Stimulated activated CD8-positive, alpha-beta memory T cell treated with anti-CD3 and anti-CD28 coated beads, Interleukin-12 subunit alpha, Interleukin-12 subunit beta, amount 100 ng/mL, for 24 hours (primary cell): ENCODE data around the gene ENGASE.

Experiments used
- DNase-seq: peaks from one replicate; pipeline ENCODE4 v3.0.0-alpha.2; 2020; ENCODE audit errors: extremely low read depth

The ENGASE gene

GRCh38 chr17:79080761-79081290 is 6.2 kb downstream of the ENGASE start:
- DNase-seq, result no peak

- no peak for DNase-seq
Measured at GRCh38 chr17:79081571-79082276, 7.1 kb downstream of the ENGASE start.

DNA sequence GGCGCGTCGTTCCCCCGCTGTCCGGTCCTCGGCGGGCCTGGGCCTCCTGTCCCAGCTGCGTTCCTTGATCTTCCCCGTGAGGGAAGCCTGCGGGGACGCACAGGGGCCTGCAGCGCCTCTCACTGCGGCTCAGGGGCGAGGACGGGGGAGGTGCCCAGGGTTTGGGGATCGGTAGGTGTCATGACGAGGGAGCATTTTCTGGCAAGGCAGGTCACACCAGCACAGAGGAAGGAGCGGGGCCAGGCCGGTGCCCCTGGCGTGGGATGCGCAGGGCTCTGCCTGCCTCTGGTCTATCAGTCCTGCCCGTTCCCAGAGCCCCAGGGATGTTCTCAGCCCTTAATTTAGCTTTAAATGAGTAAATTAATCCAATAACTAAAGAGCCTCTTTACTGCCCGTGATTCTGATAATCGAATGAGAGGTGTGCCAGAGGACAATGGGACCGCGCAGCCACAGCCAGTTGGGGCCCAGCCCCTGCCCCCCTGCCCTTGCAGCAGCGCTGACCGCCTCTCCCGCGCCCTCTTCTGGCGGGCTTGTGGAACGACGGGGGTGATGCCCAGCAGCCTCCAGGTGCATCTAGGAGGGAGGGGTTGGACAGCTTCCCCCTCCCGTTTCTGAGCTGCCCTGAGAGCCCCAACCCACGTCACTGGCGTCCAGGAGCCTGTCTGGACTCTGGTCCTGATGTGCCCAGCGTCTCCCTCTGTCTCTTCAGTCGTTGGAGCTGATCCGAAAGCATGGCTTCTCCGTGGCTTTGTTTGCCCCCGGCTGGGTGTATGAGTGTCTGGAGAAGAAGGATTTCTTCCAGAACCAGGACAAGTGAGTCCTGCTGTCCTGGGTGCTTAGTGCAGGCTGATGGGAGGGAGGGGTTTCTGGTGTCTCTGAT is 7.9 kb downstream of the ENGASE start:
- DNase-seq, result no peak

GRCh38 chr17:79083191-79083971 is 8.8 kb downstream of the ENGASE start:
- DNase-seq, result no peak

GRCh38 chr17:79084291-79085153 is 9.9 kb downstream of the ENGASE start:
- no peak for DNase-seq

- no peak for DNase-seq
Measured at GRCh38 chr17:79085154-79085920, 10.7 kb downstream of the ENGASE start.

DNA sequence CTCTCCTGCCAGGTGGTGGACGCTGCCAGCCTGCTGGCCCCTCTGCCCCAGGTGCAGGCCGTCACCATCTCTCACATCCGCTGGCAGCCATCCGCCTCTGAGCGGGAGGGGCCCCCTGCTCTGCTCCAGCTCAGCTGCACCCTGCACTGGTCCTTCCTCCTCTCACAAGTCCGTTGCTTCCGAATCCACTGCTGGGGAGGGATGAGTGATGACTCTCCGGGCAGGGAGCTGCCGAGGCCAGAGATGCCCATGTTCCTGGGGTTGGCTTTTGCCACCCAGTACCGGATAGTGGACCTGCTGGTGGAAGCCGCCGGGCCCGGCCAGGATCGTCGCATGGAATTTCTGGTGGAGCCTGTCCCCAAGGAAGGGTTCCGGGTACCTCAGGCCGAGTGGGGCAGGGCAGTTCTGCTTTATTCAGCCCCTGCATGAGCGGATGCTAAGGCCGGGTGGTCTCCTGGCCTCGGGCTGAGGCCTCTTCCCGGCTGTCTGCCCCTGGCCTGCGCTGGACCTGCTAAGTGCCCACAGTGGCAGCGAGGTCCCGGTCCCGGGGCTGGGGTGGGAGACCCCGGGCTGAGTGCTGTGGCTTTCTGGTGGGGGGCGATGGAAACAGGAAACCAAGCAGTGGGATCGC is 11.4 kb downstream of the ENGASE start:
- DNase-seq, result no peak

DNA sequence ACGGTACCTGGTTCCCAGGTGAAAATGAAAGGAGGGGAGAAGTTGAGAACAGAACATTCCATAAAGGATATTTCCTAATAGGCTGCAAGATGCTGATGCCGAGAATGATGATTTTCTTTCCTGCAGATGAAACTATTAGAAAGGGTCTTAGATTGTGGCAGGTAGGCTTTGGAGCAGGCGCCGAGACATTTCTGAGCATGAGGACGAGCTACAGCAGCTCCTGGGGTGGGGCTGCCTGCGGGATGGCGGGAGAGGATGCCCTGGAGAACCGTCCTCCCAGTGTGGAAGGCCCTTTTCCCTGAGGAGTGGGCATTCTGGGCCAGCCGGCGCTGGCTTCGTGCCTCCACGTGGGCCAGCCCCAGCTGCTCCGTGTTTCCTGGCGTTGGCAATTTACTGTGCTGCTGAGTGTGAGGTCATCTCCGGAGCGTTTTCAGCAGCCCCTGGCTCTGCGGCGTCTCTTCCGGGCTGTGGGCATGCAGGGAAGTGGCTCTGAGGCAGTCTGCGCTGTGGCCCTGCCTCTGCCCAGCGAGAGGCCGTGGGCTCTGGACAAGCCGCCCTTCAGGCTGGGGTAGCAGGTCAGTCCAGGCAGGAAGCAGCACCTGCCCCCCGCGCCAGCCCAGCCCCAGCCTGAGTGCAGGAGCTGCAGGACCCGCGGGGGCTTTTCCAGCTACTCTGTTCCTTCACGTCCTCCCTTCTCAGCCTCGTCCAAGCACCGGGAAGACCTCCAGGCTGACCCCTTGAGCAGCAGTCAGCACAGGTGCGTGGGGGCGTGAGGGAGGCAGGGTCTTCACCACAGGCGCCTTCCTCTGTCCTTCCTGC is 12.2 kb downstream of the ENGASE start:
- no peak for DNase-seq

DNA sequence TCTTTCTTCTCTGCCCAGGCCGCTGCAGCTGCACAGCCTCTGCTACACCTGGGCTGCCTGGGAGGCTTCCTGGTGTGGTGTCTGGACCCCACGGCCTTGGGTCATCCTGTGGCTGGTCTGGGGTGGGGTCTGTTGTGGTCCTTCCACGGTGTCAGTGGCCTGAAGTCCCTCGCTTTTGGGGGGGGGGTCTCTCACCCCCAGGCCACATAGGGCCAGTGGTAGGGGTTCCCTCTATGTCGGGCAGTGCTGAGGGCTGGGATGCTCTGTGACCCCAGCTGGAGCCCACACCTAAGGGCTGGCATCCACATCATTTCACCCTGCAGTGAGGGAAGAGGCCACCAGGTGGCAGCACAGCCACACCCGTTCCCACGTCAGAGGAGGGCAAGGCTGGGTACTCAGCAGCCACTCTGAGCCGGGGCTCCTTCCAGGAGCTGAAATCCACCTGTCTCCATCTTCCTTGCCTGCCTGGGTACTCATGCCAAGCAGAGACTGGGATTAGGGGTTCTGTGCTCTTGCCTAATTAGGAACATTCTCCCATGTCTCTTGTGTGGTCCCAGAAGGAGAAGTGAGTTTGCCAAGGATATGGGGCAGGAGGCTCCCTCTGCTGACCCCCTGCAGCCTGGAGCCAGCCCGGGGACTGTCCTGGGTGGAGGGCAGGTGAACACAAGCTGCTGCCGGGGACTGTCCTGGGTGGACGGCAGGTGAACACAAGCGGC is 13.0 kb downstream of the ENGASE start:
- peak; percentile 26 for DNase-seq

DNA sequence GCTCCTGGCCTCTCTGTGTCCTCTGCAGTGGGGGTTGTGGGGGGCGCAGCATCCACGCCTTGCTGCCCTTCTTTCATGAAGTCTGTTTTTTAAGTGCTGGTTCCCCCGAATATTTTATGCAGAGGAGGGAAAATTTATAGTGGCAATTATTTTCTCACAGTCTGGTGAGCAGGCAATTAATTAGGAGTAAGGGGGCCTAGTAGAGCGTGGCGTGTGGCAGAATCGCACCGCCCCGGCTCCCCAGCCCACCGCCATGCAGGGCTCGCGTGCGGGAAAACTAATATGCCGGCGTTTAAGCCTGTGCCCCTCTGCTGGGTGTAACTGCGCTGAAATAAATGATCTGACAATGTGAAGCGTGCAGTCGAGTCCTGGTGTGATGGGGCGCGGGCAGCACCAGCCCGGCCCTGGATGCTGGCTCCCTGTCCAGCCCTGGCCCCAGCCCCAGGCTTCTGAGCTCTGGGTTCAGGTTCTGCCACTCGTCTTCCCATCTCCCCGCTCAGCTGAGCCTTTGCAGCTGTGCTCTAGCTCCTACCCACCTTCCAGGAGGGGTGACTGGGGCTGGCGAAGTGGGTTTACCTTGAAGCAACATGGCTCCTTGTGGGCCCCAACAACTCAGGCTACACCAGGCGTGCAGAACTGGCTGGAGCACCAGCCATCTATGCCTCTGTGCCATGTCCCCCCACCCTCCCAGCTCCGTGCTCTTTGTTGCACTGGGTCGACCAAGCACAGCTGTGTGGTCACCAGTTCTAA is 13.8 kb downstream of the ENGASE start:
- DNase-seq, result no peak

DNA sequence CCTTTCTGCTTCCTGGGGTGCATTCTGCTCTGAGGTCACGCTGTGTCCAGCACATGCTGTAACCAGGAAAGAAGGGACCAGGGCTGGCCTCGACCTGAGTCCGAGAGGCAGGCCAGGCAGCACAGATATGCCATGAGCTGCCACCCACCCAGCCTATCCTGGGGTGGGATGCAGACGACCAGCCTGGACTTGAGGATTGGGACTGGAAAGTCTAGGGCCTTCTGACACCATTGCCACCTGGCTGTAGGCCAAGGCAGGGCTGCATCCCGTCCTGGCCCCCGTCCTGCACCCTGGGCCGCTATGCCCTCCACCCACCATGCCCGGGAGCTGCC is 14.3 kb downstream of the ENGASE start:
- no peak for DNase-seq

- no peak for DNase-seq
Measured at GRCh38 chr17:79089720-79090442, 15.3 kb downstream of the ENGASE start.

GRCh38 chr17:79090443-79091225 is 16.0 kb downstream of the ENGASE start:
- no peak for DNase-seq

GRCh38 chr17:79091226-79091670 is 16.6 kb downstream of the ENGASE start:
- no peak for DNase-seq

GRCh38 chr17:79092567-79092966 is 17.9 kb downstream of the ENGASE start:
- DNase-seq, result no peak

DNA sequence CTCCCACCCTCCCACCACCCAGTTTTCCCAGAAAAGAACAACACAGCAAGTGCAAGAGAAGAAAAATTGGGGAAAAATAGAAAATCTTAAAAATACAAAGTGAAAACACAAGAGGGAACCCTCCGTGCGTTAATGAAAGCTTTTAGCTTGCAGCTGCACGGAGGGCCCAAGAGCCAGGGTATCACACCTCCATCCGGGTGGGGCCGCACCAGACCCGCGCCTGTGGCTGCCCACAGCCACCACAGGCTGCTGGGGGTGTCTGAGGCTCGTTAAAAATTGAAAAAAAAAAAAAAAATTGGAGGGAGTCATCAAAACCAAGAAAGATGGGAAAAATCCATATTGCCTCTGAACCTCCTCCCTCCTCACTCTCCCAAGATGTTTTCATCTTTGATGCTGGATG is 18.6 kb downstream of the ENGASE start:
- DNase-seq, result no peak
